GM12801 (cell line): ENCODE results near the gene FBXO34.

Experiments used
- TF ChIP-seq, protein P1 (sequence below): IDR thresholded peaks from one replicate; pipeline ENCODE4 v1.5.1; 2011; ENCODE audit warnings: control low read depth; ENCODE audit not compliant: insufficient read length; ENCODE audit errors: extremely low read depth

The FBXO34 gene

DNA sequence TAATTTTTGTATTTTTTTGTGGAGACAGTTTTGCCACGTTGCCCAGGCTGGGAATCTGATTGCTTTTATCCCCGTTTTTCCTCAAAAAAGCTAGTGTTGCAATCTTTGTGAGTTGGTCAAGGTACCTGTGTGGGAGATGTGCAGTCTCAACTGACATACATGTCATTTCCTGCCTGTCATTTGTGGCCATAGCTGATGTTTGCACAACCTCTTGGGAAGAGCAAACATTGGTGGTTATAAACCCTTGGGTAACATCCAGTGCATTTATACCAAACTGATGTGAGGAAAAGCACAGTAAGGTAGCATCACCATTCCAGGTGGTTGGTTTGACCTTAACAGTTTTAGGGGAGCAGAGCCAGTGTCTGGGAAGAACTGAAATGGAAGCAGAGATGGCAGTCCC, 85.7 kb downstream of the FBXO34 start:
- TF ChIP-seq, protein P1, sequence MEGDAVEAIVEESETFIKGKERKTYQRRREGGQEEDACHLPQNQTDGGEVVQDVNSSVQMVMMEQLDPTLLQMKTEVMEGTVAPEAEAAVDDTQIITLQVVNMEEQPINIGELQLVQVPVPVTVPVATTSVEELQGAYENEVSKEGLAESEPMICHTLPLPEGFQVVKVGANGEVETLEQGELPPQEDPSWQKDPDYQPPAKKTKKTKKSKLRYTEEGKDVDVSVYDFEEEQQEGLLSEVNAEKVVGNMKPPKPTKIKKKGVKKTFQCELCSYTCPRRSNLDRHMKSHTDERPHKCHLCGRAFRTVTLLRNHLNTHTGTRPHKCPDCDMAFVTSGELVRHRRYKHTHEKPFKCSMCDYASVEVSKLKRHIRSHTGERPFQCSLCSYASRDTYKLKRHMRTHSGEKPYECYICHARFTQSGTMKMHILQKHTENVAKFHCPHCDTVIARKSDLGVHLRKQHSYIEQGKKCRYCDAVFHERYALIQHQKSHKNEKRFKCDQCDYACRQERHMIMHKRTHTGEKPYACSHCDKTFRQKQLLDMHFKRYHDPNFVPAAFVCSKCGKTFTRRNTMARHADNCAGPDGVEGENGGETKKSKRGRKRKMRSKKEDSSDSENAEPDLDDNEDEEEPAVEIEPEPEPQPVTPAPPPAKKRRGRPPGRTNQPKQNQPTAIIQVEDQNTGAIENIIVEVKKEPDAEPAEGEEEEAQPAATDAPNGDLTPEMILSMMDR = no peak

DNA sequence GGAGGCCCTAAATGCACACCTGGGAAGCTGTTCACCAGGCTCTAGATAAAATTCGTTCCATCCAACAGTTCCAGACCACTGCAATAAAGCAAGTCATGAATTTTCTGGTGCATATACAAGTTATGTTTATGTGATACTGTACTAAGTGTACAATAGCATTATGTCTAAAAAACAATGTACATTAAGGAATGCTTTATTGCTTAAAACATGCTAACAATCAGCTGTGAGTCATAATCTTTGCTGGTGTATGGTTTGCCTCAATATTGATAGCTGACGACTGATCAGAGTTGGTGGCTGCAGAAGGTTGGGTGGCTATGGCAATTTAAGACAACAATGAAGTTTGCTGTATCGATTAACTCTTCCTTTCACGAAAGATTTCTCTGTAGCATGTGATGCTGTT, 88.1 kb downstream of the FBXO34 start:
- TF ChIP-seq, protein P1 = no peak

DNA sequence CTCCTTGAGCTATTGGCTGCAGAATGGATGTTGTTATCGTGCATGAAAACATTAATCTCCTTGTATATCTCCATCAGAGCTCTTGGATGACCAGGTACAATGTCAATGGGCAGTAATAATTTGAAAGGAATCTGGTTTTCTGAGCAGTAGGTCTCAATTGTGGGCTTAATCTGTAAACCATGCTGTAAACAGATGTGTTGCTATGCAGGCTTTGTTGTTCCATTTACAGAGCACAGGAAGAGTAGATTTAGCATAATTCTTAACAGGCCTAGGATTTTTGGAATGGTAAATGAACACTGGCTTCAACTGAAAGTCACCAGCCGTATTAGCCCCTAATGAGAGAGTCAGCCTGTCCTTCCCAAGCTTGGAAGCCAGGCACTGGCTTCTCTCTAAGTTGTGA, 90.0 kb downstream of the FBXO34 start:
- TF ChIP-seq, protein P1 = no peak

DNA sequence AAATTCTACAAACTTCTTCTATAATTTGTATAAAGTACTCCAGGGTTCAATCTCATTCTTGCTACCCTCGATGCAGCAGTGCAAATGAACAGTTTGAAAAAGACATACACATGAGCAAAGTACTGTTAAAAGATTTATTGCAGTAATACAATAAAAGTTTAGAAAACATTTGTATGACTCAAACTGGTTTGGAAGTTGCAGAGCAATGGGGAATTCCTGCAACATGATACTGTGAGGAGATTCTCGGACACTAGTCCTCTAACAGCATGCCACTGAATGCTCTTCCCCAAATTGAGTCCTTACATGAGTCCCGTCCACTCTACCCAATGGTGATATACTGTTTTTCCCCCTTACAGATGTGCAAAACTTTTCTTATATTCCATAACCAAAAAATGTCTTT, 95.0 kb downstream of the FBXO34 start:
- TF ChIP-seq, protein P1 = no peak

DNA sequence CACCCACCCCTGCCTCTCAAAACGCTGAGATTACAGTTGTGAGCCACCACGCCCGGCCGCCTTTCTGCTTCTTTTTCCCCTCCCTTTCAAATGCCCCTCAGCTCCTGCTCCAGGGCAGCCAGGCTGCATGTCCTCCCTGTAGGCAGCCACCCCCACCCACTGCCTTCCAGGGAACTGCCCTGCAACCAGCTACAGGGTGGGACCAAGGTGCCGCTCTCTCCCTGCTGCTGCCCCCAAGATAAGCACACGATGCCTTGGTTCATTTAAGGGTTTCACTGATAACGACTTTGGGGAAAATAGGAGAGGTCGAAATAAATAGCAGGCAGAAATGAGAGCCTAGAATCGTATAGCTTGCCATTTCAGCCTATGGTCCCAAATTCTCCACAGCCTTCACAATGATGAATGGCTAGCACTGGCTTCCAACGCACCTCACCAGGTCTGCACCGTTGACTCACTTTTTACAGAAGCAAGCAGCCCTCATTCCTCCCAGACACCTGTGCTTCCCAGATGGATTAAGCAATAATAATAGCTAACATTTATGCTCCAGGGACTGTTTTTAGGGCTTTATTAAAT, 99.7 kb downstream of the FBXO34 start:
- TF ChIP-seq, protein P1 = no peak

DNA sequence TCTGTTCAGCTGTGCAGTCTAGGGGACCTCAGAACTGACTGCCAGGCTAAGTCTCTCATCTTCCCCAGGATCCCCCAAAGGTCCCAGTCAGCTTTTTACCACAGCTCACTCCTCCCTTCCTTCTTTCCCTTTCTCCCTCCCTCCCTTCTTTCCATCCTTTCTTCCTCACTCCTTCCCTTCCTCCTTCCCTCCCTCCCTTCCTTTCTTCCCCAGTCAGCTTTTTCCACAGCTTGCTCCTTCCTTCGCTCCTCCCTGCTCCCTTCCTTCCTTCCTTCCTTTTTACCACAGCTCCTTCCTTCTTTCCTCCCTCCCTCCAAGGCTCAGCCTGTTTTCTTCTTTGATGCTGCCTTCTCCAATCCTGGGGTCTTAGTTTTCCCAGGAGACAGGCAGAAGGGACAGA, 101.2 kb downstream of the FBXO34 start:
- TF ChIP-seq, protein P1 = no peak

DNA sequence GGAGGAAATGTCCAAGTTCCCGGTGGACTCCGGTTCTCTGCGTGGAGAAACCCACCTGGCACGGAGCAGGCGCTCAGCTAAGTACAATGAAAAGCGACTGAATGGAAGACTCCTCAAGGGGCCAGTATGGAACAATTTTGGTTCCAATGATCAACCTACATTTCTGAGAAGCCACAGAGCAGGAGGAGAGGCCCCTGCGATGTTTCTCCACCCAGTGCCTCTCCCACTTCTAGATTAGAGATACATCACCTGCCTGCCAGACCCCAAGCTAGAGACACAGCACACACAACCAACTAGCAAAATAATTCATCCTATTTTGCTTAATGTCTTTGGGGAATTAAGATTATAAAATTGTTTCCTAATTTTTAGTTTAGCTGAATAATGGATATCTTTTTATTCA, 101.6 kb downstream of the FBXO34 start:
- TF ChIP-seq, protein P1 = no peak
